Spleen (tissue), 11 donors: ENCODE results near the gene CAMK2G. TPM values are rescaled to one million over a fixed set of nuclear protein-coding genes. Genes with fewer than 3 reads are reported as not detected.

Source experiments
- DNase-seq: peaks from one replicate; pipeline ENCODE4 v3.0.0-alpha.2; 2020
- H3K27ac ChIP-seq, 8 donors: fragments of 200-600 bp; sonication (generic) in 7 of 8; 1 replicate in 4 of 8; 2 replicates in 4 of 8; pipeline versions ENCODE4 v1.5.0 to v1.8.0; 2016 to 2021; ENCODE audit warnings: inconsistent platforms in 4 of 8, mild to moderate bottlenecking in 4 of 8, moderate library complexity in 1 of 8
- H3K27me3 ChIP-seq, 7 donors: fragments of 200-600 bp; sonication (generic) in 6 of 7; replicated peaks in 1 of 7; 1 replicate in 4 of 7; 2 replicates in 3 of 7; pipeline versions ENCODE4 v1.5.0 to v1.8.0; 2016 to 2021; ENCODE audit warnings: inconsistent platforms in 3 of 7, mild to moderate bottlenecking in 1 of 7
- H3K36me3 ChIP-seq, 6 donors: fragments of 200-600 bp; sonication (generic) in 5 of 6; 1 replicate in 4 of 6; 2 replicates in 2 of 6; pipeline versions ENCODE4 v1.5.0 to v1.8.0; 2016 to 2021; ENCODE audit warnings: inconsistent platforms in 2 of 6
- H3K4me1 ChIP-seq, 6 donors: fragments of 200-600 bp; sonication (generic) in 5 of 6; 1 replicate in 3 of 6; 2 replicates in 3 of 6; pipeline versions ENCODE4 v1.5.0 to v1.8.0; 2016 to 2021; ENCODE audit warnings: inconsistent platforms in 3 of 6
- H3K4me3 ChIP-seq, 8 donors: fragments of 200-600 bp; sonication (generic) in 7 of 8; 1 replicate in 4 of 8; 2 replicates in 4 of 8; pipeline versions ENCODE4 v1.5.0 to v1.8.0; 2016 to 2021; ENCODE audit warnings: inconsistent platforms in 4 of 8, mild to moderate bottlenecking in 4 of 8, moderate library complexity in 2 of 8
- H3K9me3 ChIP-seq, 8 donors: fragments of 200-600 bp; sonication (generic) in 7 of 8; 1 replicate in 4 of 8; 2 replicates in 4 of 8; pipeline versions ENCODE4 v1.5.0 to v1.8.0; 2016 to 2021; ENCODE audit warnings: inconsistent platforms in 4 of 8
- CTCF ChIP-seq, 11 experiments: fragments of 200-600 bp in 7 of 11; fragments of 450-650 bp in 4 of 11; sonication (generic) in 4 of 11; IDR thresholded peaks in 8 of 11; conservative IDR thresholded peaks in 3 of 11; 1 replicate in 7 of 11; 2 replicates in 4 of 11; pipeline versions ENCODE4 v1.4.0 to v1.8.0; 2016 to 2021; ENCODE audit warnings: antibody characterized with exemption in 11 of 11, inconsistent platforms in 4 of 11, mild to moderate bottlenecking in 1 of 11
- POLR2A ChIP-seq, 3 donors: fragments of 450-650 bp; IDR thresholded peaks; one replicate each; pipeline ENCODE4 v1.5.1; 2017; ENCODE audit warnings: antibody characterized with exemption in 3 of 3, mild to moderate bottlenecking in 1 of 3
- POLR2AphosphoS5 ChIP-seq, 3 donors: sonication (generic); formaldehyde crosslinking; IDR thresholded peaks; one replicate each; pipeline ENCODE4 v1.5.1; 2017; ENCODE audit warnings: antibody characterized with exemption in 3 of 3
- WGBS, 5 donors: extraction: QIAGEN DNeasy Blood & Tissue Kit in 3 of 5; methylation state at CpG; one replicate each; pipeline versions ENCODE4 v1.1.5 to v1.1.7; 2013 to 2018; 5-methylcytosine and 5-hydroxymethylcytosine counted together
- intact Hi-C: fragments of 100-400 bp; cut with DNase I; formaldehyde crosslinking; loops from one replicate; pipeline ENCODE4 v1.15.0; 2023; ENCODE audit warnings: low total_unique reads
- polyA plus RNA-seq, 3 donors: library from polyadenylated mRNA; stranded (reverse); fragments of 200-250 nt; gene quantifications; one replicate each; pipeline ENCODE4 v1.2.1, GENCODE V29; 2013
- total RNA-seq, 7 donors: library from RNA; depleted of rRNA in 3 of 7; stranded (reverse); fragments of >200 nt in 3 of 7; fragmentation: NEBNext Ultra II Directional in 4 of 7; extraction: Animal tissue kit (Norgen Biotek cat#: 25700) in 4 of 7; gene quantifications; one replicate each; pipeline versions ENCODE4 v1.1.0 to v1.2.1, GENCODE V29; 2016 to 2021
- donor health status: healthy with polysubstance abuse.
- donor health status: DM: no; HTN: no; CAD: no; lungs with moderate emphysema.
- donor health status: DM: no; HTN: no; CAD: no.
- donor health status: Bipolar disorder and iron deficiency.
- donor health status: healthy.
- donor health status: DM: no; HTN: no; CAD: no.
- donor health status: DM: yes; HTN: yes; CAD: no.

The CAMK2G gene
- total and polyA plus RNA-seq, 10 donors = 10.4 to 55.2 (median 43.9) TPM

GRCh38 chr10:73902351-73902750 lies 28.0 kb upstream of the CAMK2G start:
- H3K27me3 ChIP-seq = peaks cover 0 to 12% (median 0%) of the 10 kb centered on the region in 7 donors
- no peak overlapping the region for H3K27ac ChIP-seq
- 62 to 90% (median 74%) methylated on average over 2 of the region's 2 CpGs for WGBS, 5 donors
- H3K36me3 ChIP-seq = no peaks in the 10 kb centered on the region
- no peak for DNase-seq
- TF ChIP-seq POLR2AphosphoS5 (IDR thresholded peaks at IDR 0.05) (no peak), POLR2A (IDR thresholded peaks at IDR 0.05) (no peak), CTCF (IDR thresholded peaks at IDR 0.05 in 8 of 11, conservative IDR thresholded peaks at IDR 0.05 in 3 of 11) (no peak)
- no peak overlapping the region for H3K4me3 ChIP-seq
- intact Hi-C loops = no loop called here
- peaks cover 0 to 49% (median 6%) of the 10 kb centered on the region in 6 donors for H3K4me1 ChIP-seq
- no peaks in the 10 kb centered on the region for H3K9me3 ChIP-seq

GRCh38 chr10:73901261-73901660 lies 26.9 kb upstream of the CAMK2G start:
- TF ChIP-seq CTCF (IDR thresholded peaks at IDR 0.05 in 8 of 11, conservative IDR thresholded peaks at IDR 0.05 in 3 of 11) (no peak), POLR2A (IDR thresholded peaks at IDR 0.05) (no peak), POLR2AphosphoS5 (IDR thresholded peaks at IDR 0.05) (no peak)
- DNase-seq = no peak
- H3K4me3 ChIP-seq = no peak overlapping the region
- H3K4me1 ChIP-seq = peaks cover 0 to 38% (median 3%) of the 10 kb centered on the region in 6 donors
- H3K9me3 ChIP-seq = no peaks in the 10 kb centered on the region
- H3K27me3 ChIP-seq = peaks cover 0 to 1% (median 0%) of the 10 kb centered on the region in 7 donors
- no peak overlapping the region for H3K27ac ChIP-seq
- intact Hi-C loops = no loop called here
- 79 to 90% (median 84%) methylated on average over 6 of the region's 6 CpGs for WGBS, 5 donors
- H3K36me3 ChIP-seq = no peaks in the 10 kb centered on the region

DNA sequence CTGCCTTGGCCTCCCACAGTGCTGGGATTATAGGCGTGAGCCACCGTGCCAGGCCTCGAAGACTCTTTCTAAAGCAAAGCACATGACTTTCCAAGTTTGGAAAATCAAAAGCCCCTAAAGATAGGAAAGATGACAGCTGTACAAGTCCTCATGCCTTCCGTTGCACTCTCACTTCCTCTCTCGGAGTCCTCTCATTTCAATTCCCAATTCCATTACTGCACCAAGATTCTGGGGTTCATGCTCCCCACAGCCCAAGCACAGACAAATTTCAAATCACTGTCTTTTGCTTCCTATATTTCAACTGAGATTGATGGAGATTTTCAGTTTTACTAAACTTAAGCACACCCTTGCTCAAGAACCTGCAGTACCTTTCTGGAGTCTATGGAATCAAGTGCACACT lies 25.7 kb upstream of the CAMK2G start:
- 62 to 81% (median 68%) methylated on average over 5 of the region's 5 CpGs for WGBS, 5 donors

GRCh38 chr10:73899423-73899822 lies 25.1 kb upstream of the CAMK2G start:
- DNase-seq = no peak
- intact Hi-C loops = no loop called here
- Histone ChIP-seq H3K4me1 (peaks cover 0 to 27% (median 0%) of the 10 kb centered on the region in 6 donors), H3K27me3 (no peaks in the 10 kb centered on the region), H3K4me3 (no peak overlapping the region), H3K27ac (no peak overlapping the region), H3K9me3 (no peaks in the 10 kb centered on the region), H3K36me3 (no peaks in the 10 kb centered on the region)
- no peak for TF ChIP-seq POLR2AphosphoS5 (IDR thresholded peaks at IDR 0.05)
- no peak for TF ChIP-seq POLR2A (IDR thresholded peaks at IDR 0.05)
- TF ChIP-seq CTCF (IDR thresholded peaks at IDR 0.05 in 8 of 11, conservative IDR thresholded peaks at IDR 0.05 in 3 of 11) = no peak
- 39 to 57% (median 42%) methylated on average over 4 of the region's 4 CpGs for WGBS, 5 donors

More for the DNA sequence above, 25.7 kb upstream of the CAMK2G start:
- H3K36me3 ChIP-seq = no peaks in the 10 kb centered on the region
- no peaks in the 10 kb centered on the region for H3K27me3 ChIP-seq
- intact Hi-C loops = no loop called here
- no peak for TF ChIP-seq CTCF (IDR thresholded peaks at IDR 0.05 in 8 of 11, conservative IDR thresholded peaks at IDR 0.05 in 3 of 11)
- H3K4me1 ChIP-seq = peaks cover 0 to 27% (median 0%) of the 10 kb centered on the region in 6 donors
- H3K9me3 ChIP-seq = no peaks in the 10 kb centered on the region
- no peak overlapping the region for H3K4me3 ChIP-seq
- no peak for DNase-seq
- no peak overlapping the region for H3K27ac ChIP-seq
